Measurements from ENCODE around the gene PEPD. TPM values are rescaled to one million over a fixed set of nuclear protein-coding genes. Genes with fewer than 3 reads are reported as not detected.
"Not testable (repeated sequence)": the region's sequence is repeated elsewhere in the genome, so short reads cannot be mapped to it uniquely, and the experiment has no call there.

Gene PEPD
- total RNA-seq, 1 experiment from 2014 or later: 14.2 TPM

DNA sequence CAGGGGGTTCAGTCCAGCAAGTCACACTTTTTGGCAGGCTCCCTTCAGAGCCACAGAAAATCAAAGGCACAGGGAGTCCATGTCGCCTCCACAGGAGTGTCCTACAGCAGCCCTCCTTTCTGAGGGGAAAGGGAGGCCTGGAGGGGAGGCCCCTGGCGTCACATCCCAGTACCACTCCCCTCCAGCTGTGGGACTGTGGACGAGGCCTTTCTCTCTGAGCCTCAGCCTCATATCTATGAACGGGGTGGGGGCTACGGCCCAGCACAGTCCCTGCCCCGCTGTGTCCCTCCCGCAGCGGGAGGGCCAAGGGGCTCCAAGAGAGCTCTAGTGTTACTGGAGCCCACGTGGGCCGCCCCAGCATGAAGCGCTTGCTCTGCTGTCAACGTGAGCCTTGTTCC lies 23.8 kb downstream of the PEPD start:
- Histone ChIP-seq H4K20me1 (ENCODE audit: insufficient read depth, low read depth, low read length) (no peaks in the 10 kb centered on the region), H3K4me1 (ENCODE audit: low read length) (no peaks in the 10 kb centered on the region), H3K9ac (ENCODE audit: low read length) (no peak overlapping the region), H3K79me2 (ENCODE audit: low read length) (no peaks in the 10 kb centered on the region), H3K9me3 (ENCODE audit: low read length) (no peaks in the 10 kb centered on the region), H3K27ac (ENCODE audit: low read length) (no peak overlapping the region), H3K27me3 (ENCODE audit: low read length) (no peaks in the 10 kb centered on the region), H3K4me3 (ENCODE audit: low read length) (no peak overlapping the region), H2AFZ (ENCODE audit: low read length) (no peak overlapping the region), H3K9me2 (replicated peaks; ENCODE audit: insufficient read depth, low read length) (no peaks in the 10 kb centered on the region), H3K4me2 (ENCODE audit: low read depth, low read length, poor library complexity, severe bottlenecking) (no peak overlapping the region), H3K36me3 (ENCODE audit: insufficient read depth, low read length) (no peaks in the 10 kb centered on the region)
- DNase-seq: no peak

- no peaks in the 10 kb centered on the region for H3K4me1 ChIP-seq (ENCODE audit: low read length)
- H2AFZ ChIP-seq (ENCODE audit: low read length): no peak overlapping the region
- H3K27me3 ChIP-seq (ENCODE audit: low read length): no peaks in the 10 kb centered on the region
- no peak overlapping the region for H3K4me3 ChIP-seq (ENCODE audit: low read length)
- H3K9me3 ChIP-seq (ENCODE audit: low read length): no peaks in the 10 kb centered on the region
- no peak for DNase-seq
- no peaks in the 10 kb centered on the region for H3K36me3 ChIP-seq (ENCODE audit: insufficient read depth, low read length)
- H3K4me2 ChIP-seq (ENCODE audit: low read depth, low read length, poor library complexity, severe bottlenecking): no peak overlapping the region
- no peak overlapping the region for H3K9ac ChIP-seq (ENCODE audit: low read length)
- H3K27ac ChIP-seq (ENCODE audit: low read length): no peak overlapping the region
- H4K20me1 ChIP-seq (ENCODE audit: insufficient read depth, low read depth, low read length): no peaks in the 10 kb centered on the region
- no peaks in the 10 kb centered on the region for H3K9me2 ChIP-seq (replicated peaks; ENCODE audit: insufficient read depth, low read length)
- no peaks in the 10 kb centered on the region for H3K79me2 ChIP-seq (ENCODE audit: low read length)
Observed at GRCh38 chr19:33497131-33497777, 24.3 kb downstream of the PEPD start.

DNA sequence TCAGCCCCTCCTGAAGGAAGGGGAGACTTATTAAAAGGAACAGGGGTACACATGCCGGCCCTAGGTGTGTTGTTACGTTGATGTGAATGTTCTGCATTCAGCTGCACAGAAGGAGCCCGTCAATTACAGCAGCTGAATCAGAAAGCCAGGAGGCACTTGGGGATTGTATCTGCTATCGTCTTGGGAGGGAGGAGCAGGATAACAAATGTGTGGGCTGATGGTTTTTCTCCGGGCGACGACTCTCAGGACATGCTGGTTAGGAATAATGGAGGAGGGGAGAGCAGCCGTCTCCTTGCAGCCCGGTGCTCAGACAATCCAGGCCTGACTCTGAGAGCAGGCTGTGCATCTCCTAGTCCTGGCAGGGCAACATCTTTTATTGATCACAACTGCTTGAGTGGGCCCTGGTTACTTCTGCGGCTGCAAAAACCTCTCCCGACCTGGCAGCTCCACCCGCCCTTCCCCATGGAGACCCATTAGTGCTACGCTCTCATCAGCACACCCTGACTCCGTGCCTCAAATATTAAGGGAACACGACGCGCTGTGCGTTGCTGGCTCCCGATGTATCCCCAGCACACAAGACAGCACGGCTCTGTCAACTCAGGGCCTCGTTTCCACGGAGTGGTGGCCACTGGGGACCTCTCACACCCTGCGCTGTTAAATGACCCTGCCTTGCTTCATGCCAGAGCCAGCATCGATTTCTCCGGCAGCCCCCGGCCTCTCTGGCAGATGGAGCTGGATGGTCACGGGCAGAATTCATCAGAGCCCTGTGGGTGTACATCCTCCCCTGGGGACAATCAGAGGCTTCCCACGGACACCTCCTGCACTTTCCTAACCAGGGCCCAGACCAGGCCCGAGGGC lies 25.3 kb downstream of the PEPD start:
- Histone ChIP-seq H3K4me3 (ENCODE audit: low read length) (no peak overlapping the region), H3K36me3 (ENCODE audit: insufficient read depth, low read length) (no peaks in the 10 kb centered on the region), H3K4me2 (ENCODE audit: low read depth, low read length, poor library complexity, severe bottlenecking) (no peak overlapping the region), H4K20me1 (ENCODE audit: insufficient read depth, low read depth, low read length) (no peaks in the 10 kb centered on the region), H2AFZ (ENCODE audit: low read length) (no peak overlapping the region), H3K79me2 (ENCODE audit: low read length) (no peaks in the 10 kb centered on the region), H3K27me3 (ENCODE audit: low read length) (no peaks in the 10 kb centered on the region), H3K9me3 (ENCODE audit: low read length) (no peaks in the 10 kb centered on the region), H3K4me1 (ENCODE audit: low read length) (no peaks in the 10 kb centered on the region), H3K9me2 (replicated peaks; ENCODE audit: insufficient read depth, low read length) (no peaks in the 10 kb centered on the region), H3K27ac (ENCODE audit: low read length) (no peak overlapping the region), H3K9ac (ENCODE audit: low read length) (no peak overlapping the region)
- no peak for DNase-seq

DNA sequence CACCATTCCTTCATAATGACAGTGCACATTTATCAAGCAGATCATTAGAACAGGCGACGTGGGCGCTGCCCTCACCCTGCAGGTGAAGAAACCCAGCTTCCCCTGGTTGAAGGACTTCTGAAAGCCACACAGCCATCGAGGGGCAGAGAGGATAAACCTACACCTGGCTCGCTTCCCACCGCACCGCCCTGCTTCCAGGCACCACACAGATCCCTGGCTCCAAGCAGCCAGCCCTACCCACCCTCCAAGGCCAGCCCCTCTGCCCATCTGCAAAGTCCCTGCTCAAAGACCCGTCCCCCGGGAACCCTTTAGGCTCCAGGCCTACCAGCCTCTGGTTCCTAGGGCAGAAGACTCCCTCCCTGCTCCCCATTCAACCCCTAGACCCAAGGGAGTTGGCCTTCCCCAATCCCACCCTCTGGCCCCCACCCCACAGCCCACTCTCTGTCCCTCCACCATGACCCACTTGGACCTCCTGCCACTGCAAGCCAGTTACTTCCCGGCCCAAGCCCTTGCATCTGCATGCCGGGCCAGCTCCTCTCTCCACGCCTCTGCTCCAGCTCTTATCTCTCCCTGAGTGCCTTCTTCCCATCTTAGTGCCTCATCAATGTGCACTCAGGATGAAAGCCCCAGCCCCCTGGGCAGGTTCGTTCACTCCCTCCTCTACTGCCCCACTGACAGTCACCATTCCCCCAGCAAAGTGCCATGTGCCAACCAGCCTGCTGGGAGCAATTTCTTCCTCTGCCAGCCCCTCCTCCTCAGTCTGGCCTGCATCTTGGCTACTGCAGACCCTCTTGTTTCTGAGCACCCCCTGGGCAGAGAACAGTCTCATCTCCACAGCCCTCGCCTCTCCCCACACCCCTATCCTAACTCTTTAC lies 28.0 kb downstream of the PEPD start:
- no peaks in the 10 kb centered on the region for H3K9me3 ChIP-seq (ENCODE audit: low read length)
- H3K4me3 ChIP-seq (ENCODE audit: low read length): no peak overlapping the region
- H3K79me2 ChIP-seq (ENCODE audit: low read length): no peaks in the 10 kb centered on the region
- no peak overlapping the region for H3K27ac ChIP-seq (ENCODE audit: low read length)
- no peaks in the 10 kb centered on the region for H4K20me1 ChIP-seq (ENCODE audit: insufficient read depth, low read depth, low read length)
- H2AFZ ChIP-seq (ENCODE audit: low read length): no peak overlapping the region
- H3K4me1 ChIP-seq (ENCODE audit: low read length): no peaks in the 10 kb centered on the region
- DNase-seq: no peak
- H3K9ac ChIP-seq (ENCODE audit: low read length): no peak overlapping the region
- no peaks in the 10 kb centered on the region for H3K27me3 ChIP-seq (ENCODE audit: low read length)
- no peaks in the 10 kb centered on the region for H3K36me3 ChIP-seq (ENCODE audit: insufficient read depth, low read length)
- no peaks in the 10 kb centered on the region for H3K9me2 ChIP-seq (replicated peaks; ENCODE audit: insufficient read depth, low read length)
- H3K4me2 ChIP-seq (ENCODE audit: low read depth, low read length, poor library complexity, severe bottlenecking): no peak overlapping the region

DNA sequence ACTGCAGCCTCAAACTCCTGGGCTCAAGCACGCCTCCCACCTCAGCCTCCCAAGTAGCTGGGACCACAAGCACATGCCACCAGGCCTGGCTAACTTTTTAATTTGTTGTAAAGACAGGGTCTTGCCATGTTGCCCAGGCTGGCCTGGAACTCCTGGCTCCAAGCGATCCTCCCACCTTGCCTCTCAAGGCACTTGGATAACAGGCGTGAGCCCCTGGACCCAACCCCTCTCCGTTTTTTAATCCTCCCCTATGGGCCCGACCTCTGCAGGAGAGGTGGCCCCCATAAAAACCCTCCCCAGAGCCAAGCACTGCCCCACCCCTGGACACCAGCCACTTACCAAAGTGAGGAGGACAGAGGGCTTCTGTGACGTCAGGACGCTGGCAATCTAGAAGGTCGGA lies 28.6 kb downstream of the PEPD start:
- Histone ChIP-seq H3K9ac (ENCODE audit: low read length) (no peak overlapping the region), H3K9me3 (ENCODE audit: low read length) (no peaks in the 10 kb centered on the region), H3K36me3 (ENCODE audit: insufficient read depth, low read length) (no peaks in the 10 kb centered on the region), H2AFZ (ENCODE audit: low read length) (no peak overlapping the region), H3K4me2 (ENCODE audit: low read depth, low read length, poor library complexity, severe bottlenecking) (no peak overlapping the region), H3K4me1 (ENCODE audit: low read length) (no peaks in the 10 kb centered on the region), H3K4me3 (ENCODE audit: low read length) (no peak overlapping the region), H3K27ac (ENCODE audit: low read length) (no peak overlapping the region), H3K9me2 (replicated peaks; ENCODE audit: insufficient read depth, low read length) (no peaks in the 10 kb centered on the region), H4K20me1 (ENCODE audit: insufficient read depth, low read depth, low read length) (no peaks in the 10 kb centered on the region), H3K27me3 (ENCODE audit: low read length) (no peaks in the 10 kb centered on the region), H3K79me2 (ENCODE audit: low read length) (no peaks in the 10 kb centered on the region)
- DNase-seq: no peak

GRCh38 chr19:33492090-33492489 lies 29.5 kb downstream of the PEPD start:
- Histone ChIP-seq H3K4me2 (ENCODE audit: low read depth, low read length, poor library complexity, severe bottlenecking) (no peak overlapping the region), H3K4me3 (ENCODE audit: low read length) (no peak overlapping the region), H3K79me2 (ENCODE audit: low read length) (no peaks in the 10 kb centered on the region), H3K27ac (ENCODE audit: low read length) (no peak overlapping the region), H3K27me3 (ENCODE audit: low read length) (no peaks in the 10 kb centered on the region), H3K9ac (ENCODE audit: low read length) (no peak overlapping the region), H3K4me1 (ENCODE audit: low read length) (no peaks in the 10 kb centered on the region), H3K9me2 (replicated peaks; ENCODE audit: insufficient read depth, low read length) (no peaks in the 10 kb centered on the region), H4K20me1 (ENCODE audit: insufficient read depth, low read depth, low read length) (no peaks in the 10 kb centered on the region), H3K9me3 (ENCODE audit: low read length) (no peaks in the 10 kb centered on the region), H3K36me3 (ENCODE audit: insufficient read depth, low read length) (no peaks in the 10 kb centered on the region), H2AFZ (ENCODE audit: low read length) (no peak overlapping the region)
- no peak for DNase-seq

DNA sequence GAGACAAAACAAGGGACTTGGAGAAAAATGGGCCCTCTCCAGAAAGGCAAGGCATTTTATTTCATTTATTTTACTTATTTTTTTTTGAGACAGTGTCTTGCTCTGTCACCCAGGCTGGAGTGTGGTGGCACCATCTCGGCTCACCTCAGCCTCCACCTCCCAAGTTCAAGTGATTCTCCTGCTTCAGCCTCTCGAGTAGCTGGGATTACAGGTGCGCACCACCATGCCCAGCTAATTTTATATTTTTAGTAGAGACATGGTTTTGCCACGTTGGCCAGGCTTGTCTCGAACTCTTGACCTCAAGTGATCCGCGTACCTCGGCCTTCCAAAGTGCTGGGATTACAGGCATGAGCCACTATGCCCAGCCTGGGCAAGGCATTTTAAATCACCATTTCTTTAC lies 31.0 kb downstream of the PEPD start:
- H3K27me3 ChIP-seq (ENCODE audit: low read length); H2AFZ ChIP-seq (ENCODE audit: low read length); H3K4me2 ChIP-seq (ENCODE audit: low read depth, low read length, poor library complexity, severe bottlenecking); H3K9me3 ChIP-seq (ENCODE audit: low read length); H3K9me2 ChIP-seq (replicated peaks; ENCODE audit: insufficient read depth, low read length); H3K9ac ChIP-seq (ENCODE audit: low read length); DNase-seq; H3K79me2 ChIP-seq (ENCODE audit: low read length); H3K4me1 ChIP-seq (ENCODE audit: low read length); H3K4me3 ChIP-seq (ENCODE audit: low read length); H4K20me1 ChIP-seq (ENCODE audit: insufficient read depth, low read depth, low read length); H3K36me3 ChIP-seq (ENCODE audit: insufficient read depth, low read length); H3K27ac ChIP-seq (ENCODE audit: low read length): not testable (repeated sequence)

DNA sequence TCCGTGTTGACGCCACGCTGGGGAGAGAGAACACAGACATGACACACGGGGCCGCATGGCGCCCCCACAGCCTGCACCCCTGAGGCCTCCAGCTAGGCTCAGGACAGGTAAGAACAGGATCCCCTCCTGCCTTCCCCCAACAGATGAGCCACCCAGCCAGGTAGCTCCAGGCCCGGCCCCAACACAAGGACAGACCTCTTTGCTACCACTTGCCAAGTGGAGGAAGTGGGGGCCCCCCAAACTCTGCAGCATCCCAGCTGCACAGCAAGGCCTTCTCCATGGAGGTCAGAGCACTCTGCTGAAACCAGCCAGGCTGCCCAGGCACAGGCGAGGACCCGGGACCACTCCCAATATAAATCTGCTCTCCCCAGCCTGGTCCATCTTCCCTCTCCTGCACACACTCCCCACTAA lies 31.5 kb downstream of the PEPD start:
- Histone ChIP-seq H3K9me2 (replicated peaks; ENCODE audit: insufficient read depth, low read length) (no peaks in the 10 kb centered on the region), H3K27ac (ENCODE audit: low read length) (no peak overlapping the region), H3K4me3 (ENCODE audit: low read length) (no peak overlapping the region), H2AFZ (ENCODE audit: low read length) (no peak overlapping the region), H3K4me2 (ENCODE audit: low read depth, low read length, poor library complexity, severe bottlenecking) (no peak overlapping the region), H3K27me3 (ENCODE audit: low read length) (no peaks in the 10 kb centered on the region), H4K20me1 (ENCODE audit: insufficient read depth, low read depth, low read length) (no peaks in the 10 kb centered on the region), H3K9me3 (ENCODE audit: low read length) (no peaks in the 10 kb centered on the region), H3K4me1 (ENCODE audit: low read length) (no peaks in the 10 kb centered on the region), H3K9ac (ENCODE audit: low read length) (no peak overlapping the region), H3K36me3 (ENCODE audit: insufficient read depth, low read length) (no peaks in the 10 kb centered on the region), H3K79me2 (ENCODE audit: low read length) (no peaks in the 10 kb centered on the region)
- DNase-seq: no peak

All from Karpas-422 (cell line).